ENCODE results near the gene MC3R.

DNA sequence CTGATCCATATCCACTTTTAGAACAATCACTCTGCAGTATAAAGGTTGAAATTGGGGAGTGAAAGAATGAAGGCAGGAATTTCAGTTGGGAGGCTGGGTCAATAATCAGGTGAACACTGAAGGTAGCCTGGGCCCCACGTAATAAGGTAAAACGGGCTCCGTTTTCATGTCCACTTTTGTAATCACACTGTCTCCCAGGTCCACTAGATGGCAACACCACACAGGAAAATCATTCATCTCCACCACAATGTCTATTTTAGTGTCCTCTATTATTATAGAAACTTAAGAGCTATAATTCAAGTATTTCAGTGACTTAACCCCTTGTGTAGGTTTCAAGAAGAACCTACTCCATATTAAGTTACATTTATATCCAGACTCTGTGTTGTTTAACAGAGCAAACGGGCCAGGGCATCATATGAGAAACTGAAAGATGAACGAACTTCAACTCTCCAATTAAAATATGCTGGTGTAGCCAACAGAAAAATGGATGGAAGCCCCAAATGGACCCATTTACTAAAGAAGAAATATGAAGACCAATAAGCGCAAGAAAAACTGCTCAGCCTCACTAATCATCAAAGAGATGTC is 45.9 kb upstream of the MC3R start:
- TF ChIP-seq, protein P1, sequence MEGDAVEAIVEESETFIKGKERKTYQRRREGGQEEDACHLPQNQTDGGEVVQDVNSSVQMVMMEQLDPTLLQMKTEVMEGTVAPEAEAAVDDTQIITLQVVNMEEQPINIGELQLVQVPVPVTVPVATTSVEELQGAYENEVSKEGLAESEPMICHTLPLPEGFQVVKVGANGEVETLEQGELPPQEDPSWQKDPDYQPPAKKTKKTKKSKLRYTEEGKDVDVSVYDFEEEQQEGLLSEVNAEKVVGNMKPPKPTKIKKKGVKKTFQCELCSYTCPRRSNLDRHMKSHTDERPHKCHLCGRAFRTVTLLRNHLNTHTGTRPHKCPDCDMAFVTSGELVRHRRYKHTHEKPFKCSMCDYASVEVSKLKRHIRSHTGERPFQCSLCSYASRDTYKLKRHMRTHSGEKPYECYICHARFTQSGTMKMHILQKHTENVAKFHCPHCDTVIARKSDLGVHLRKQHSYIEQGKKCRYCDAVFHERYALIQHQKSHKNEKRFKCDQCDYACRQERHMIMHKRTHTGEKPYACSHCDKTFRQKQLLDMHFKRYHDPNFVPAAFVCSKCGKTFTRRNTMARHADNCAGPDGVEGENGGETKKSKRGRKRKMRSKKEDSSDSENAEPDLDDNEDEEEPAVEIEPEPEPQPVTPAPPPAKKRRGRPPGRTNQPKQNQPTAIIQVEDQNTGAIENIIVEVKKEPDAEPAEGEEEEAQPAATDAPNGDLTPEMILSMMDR (conservative IDR thresholded peaks at IDR 0.05; ENCODE audit: low read depth, low read length) = peak; percentile 28
- TF ChIP-seq POLR2A (IDR thresholded peaks at IDR 0.05; ENCODE audit: low read depth, low read length) (no peak), SMC3 (IDR thresholded peaks at IDR 0.05; ENCODE audit: low read depth, low read length) (no peak), USF2 (IDR thresholded peaks at IDR 0.05; ENCODE audit: low read depth, low read length) (no peak), RAD21 (IDR thresholded peaks at IDR 0.05; ENCODE audit: low read length) (peak; percentile 34; the same call in 1 of the 2 replicates), MAZ (IDR thresholded peaks at IDR 0.05; ENCODE audit: borderline replicate concordance, low read depth, low read length) (no peak)

All from IMR-90 (cell line).